Omental fat pad (tissue), 4 donors: ENCODE data around the gene PFKFB3. TPM values are rescaled to one million over a fixed set of nuclear protein-coding genes. Genes with fewer than 3 reads are reported as not detected.

Source experiments
- ATAC-seq: fragments of 150-250 bp; one replicate; pipeline ENCODE4 v1.9.1; 2016; ENCODE audit warnings: mild to moderate bottlenecking, moderate library complexity; ENCODE audit not compliant: low FRiP score
- DNase-seq: peaks from one replicate; pipeline ENCODE4 v3.0.0-alpha.2; 2019; ENCODE audit warnings: low spot score
- total RNA-seq, 4 donors: library from RNA; depleted of rRNA; stranded (reverse); fragments of >200 nt; gene quantifications; one replicate each; pipeline ENCODE4 v1.1.0, GENCODE V29; 2016
- TF ChIP-seq, protein P1 (sequence below), 3 donors: fragments of 450-650 bp; IDR thresholded peaks; one replicate each; pipeline ENCODE4 v1.5.1; 2016 to 2017; ENCODE audit warnings: antibody characterized with exemption in 3 of 3, mild to moderate bottlenecking in 3 of 3, moderate library complexity in 2 of 3

The PFKFB3 gene
- total RNA-seq, 4 donors from 2014 or later = 213 to 1,086 (median 354) TPM

DNA sequence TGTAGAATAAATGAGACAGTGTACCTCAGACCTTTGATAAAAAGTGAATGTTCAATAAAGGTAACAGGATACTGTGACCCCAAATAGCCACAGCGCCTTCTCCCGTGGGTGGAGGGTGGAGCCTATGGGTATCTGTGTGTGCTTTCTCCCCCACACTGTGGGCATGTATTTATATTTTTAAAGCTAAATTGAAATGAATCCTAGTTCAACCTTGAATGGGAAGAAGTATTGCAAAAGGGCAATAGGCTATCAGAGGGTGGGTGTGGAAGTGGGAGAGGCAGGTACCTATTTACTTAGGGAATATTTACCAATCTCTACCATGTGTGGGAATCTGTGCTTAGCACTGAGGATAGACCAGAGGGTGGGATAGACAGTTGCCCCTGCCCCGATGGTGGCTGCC lies 68.9 kb downstream of the PFKFB3 start:
- DNase-seq (no peak), ATAC-seq (no peak)
- TF ChIP-seq, protein P1, sequence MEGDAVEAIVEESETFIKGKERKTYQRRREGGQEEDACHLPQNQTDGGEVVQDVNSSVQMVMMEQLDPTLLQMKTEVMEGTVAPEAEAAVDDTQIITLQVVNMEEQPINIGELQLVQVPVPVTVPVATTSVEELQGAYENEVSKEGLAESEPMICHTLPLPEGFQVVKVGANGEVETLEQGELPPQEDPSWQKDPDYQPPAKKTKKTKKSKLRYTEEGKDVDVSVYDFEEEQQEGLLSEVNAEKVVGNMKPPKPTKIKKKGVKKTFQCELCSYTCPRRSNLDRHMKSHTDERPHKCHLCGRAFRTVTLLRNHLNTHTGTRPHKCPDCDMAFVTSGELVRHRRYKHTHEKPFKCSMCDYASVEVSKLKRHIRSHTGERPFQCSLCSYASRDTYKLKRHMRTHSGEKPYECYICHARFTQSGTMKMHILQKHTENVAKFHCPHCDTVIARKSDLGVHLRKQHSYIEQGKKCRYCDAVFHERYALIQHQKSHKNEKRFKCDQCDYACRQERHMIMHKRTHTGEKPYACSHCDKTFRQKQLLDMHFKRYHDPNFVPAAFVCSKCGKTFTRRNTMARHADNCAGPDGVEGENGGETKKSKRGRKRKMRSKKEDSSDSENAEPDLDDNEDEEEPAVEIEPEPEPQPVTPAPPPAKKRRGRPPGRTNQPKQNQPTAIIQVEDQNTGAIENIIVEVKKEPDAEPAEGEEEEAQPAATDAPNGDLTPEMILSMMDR (IDR thresholded peaks at IDR 0.05) = no peak

DNA sequence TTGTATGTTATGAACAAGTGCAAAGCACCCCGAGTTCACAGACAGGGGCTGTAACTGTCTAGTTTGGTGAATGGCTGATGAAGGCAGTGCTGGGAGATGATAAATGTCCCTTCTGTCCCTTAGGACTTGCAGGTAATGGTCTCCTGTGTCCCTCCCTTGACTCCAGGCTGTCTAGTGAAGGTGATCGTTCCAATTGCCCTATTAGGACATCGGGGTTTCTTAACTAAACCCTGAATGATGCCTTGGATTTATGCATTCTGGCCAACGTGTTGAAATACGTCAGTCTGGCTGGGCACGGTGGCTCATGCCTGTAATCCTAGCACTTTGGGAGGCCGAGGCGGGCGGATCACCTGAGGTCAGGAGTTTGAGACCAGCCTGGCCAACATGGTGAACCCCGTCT lies 69.4 kb downstream of the PFKFB3 start:
- DNase-seq = no peak
- no peak for ATAC-seq
- TF ChIP-seq, protein P1 (IDR thresholded peaks at IDR 0.05) = no peak

DNA sequence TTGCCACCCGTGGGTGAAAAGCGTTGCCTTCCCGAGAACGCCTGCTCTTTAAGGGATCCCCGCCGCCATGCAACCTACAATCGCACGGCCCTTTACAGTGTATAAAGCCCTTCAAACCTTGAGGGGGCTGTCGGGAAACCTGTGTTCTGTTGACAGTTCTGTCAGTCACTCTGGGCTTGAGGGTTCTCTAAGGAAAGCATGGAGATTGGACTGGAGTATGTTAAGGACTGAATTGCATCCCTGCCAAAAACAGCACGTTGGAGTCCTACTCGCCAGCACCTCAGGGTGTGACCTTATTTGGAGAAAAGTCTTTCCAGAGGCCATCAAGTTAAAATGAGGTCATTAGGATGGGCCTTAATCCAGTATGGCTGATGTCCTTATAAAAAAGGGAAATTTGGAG lies 70.6 kb downstream of the PFKFB3 start:
- DNase-seq (no peak), ATAC-seq (no peak)
- TF ChIP-seq, protein P1 (IDR thresholded peaks at IDR 0.05) = no peak

DNA sequence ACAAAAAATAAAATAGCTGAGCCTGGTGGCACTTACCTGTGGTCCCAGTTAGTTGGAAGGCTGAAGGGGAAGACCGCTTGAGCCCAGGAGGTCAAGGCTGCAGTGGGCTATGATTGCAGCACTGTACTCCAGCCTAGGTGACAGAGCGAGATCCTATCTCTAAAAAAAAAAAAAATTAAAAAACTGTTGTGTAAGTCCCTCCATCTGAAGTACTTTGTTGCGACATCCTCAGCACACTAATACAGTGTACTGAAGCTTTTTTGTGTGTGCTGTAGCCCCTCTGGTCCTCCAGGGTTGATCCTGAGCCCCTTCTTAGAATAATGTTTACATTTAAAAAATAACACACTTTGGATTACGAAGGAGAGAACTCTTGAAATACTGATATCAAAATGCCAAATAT lies 71.3 kb downstream of the PFKFB3 start:
- ATAC-seq = no peak
- DNase-seq = no peak
- TF ChIP-seq, protein P1 (IDR thresholded peaks at IDR 0.05) = no peak

DNA sequence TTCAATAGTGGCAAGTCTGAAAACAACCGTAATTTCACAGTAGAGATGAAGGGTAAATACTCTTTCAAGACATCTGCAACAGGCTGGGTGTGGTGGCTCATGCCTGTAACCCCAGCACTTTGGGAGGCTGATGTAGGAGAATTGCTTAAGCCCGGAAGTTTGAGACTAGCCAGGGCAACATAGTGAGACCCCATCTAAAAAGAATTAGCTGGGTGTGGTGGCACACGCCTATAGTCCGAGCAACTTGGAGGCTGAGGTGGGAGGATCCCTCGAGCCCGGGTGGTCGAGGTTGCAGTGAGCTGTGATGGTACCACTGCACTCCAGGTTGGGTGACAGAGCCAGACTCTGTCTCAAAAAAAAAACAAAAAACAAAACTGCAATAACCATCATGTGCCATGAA lies 71.8 kb downstream of the PFKFB3 start:
- ATAC-seq = no peak
- DNase-seq = no peak
- TF ChIP-seq, protein P1 (IDR thresholded peaks at IDR 0.05) = no peak

DNA sequence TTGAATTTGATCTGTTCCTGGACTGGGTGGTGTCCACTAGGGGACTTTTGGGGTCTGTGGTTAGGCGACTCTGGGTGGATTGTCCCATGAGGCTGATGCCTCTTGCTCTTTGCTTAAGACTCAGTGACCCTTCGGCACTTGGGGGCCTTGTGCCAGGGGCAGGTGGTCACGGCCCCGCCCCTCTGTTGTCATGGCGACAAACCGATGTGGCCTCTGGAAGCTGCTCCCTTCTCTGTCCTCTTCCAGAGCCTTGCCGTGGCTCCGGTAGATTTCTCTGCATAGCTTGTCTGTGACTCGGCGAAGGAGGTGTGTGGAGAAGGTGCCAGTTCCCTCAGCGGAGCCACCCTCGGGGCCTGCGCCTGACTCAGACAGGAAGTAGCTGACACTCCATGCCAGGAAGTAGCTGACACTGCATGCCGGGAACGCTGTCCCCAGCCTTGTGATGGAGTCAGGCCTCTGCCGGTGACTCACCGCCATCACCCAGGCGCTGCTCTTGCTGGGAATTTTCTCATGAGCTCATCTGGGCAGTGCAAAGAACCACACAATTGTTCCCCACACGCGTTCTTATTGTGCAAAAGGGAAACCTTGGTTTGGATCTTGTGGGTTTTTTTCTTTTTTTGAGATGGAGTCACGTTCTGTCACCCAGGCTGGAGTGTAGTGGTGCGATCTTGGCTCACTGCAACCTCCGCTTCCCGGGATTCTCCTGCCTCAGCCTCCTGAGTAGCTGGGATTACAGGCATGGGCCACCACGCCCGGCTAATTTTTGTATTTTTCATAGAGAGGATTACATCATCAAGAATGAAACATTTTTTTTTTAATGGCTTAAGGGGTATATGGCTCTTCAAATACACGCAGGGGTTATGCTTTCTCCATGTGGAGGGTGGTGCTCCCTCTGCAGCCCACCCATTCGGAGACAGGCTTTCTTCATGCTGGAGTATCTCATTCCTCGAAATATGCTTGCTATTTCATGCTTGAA lies 72.6 kb downstream of the PFKFB3 start:
- peak; percentile 66 for DNase-seq
- TF ChIP-seq, protein P1 (IDR thresholded peaks at IDR 0.05) = no peak

DNA sequence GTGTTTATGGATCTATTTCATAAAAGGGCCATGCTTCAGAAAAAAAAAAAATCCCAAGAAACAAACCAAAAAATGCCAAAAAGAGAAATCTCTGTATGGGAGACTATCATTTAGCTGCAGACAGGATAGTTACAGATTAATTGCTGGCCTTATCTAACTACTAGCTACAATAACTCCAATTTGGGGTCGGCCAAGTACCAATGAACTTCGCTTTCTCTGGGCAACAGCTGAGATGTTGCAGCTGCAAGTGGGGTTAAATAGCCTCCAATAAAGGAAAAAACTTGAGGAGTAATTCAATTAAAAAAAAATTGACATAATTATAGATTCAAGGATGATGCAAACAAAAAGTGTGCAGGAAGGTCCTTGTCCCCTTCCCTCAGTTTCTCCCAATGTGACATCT lies 73.6 kb downstream of the PFKFB3 start:
- DNase-seq = no peak
- TF ChIP-seq, protein P1 (IDR thresholded peaks at IDR 0.05) = no peak
- no peak for ATAC-seq

More for the DNA sequence above, 72.6 kb downstream of the PFKFB3 start:
- peak; percentile 92 for ATAC-seq
